H1 (cell line): ENCODE measurements around the gene TTF1. TPM values are rescaled to one million over a fixed set of nuclear protein-coding genes. Genes with fewer than 3 reads are reported as not detected.
A peak's percentile ranks its signal among the peaks of the same experiment; 100 is the strongest.

ENCODE experiments used
- CTCF ChIA-PET: fragments of 300-600 bp; sonication (Branson Sonifier 250); formaldehyde crosslinking; loops from one replicate; lab custom pipeline; 2021; ENCODE audit not compliant: partially characterized antibody; lab: Charles Lee
- POLR2A ChIA-PET: fragments of 300-600 bp; sonication (Branson Sonifier 250); formaldehyde crosslinking; loops from one replicate; lab custom pipeline; 2021; ENCODE audit warnings: inconsistent platforms; ENCODE audit not compliant: partially characterized antibody; lab: Charles Lee
- DNase-seq, 2 experiments: peaks; one replicate each; pipeline versions ENCODE4 v3.0.0 to v3.0.0-alpha.2; 2010 to 2022; ENCODE audit warnings: low spot score in 2 of 2, low read depth in 1 of 2, mixed read lengths in 1 of 2
- FAIRE-seq: peaks from 2 replicates; lab custom pipeline; 2011; peaks lifted over from hg19 to GRCh38; lab: Jason Lieb, UNC
- H2AFZ ChIP-seq: 2 replicates; pipeline ENCODE4 v1.8.1; 2012; ENCODE audit warnings: low read length, inconsistent platforms
- H2AK5ac ChIP-seq: 2 replicates; pipeline ENCODE4 v1.6.1; 2013; ENCODE audit warnings: low read depth, low read length
- H2BK120ac ChIP-seq: replicated peaks from 2 replicates; pipeline ENCODE3; 2013; ENCODE audit warnings: low read depth, low read length, inconsistent platforms
- H2BK12ac ChIP-seq: 2 replicates; pipeline ENCODE4 v1.6.1; 2013; ENCODE audit warnings: low read depth, low read length
- H2BK15ac ChIP-seq: 2 replicates; pipeline ENCODE4 v1.6.1; 2013; ENCODE audit warnings: low read length
- H2BK20ac ChIP-seq: 2 replicates; pipeline ENCODE4 v1.6.1; 2013; ENCODE audit warnings: low read length
- H2BK5ac ChIP-seq: 2 replicates; pipeline ENCODE4 v1.6.1; 2013; ENCODE audit warnings: low read depth, low read length
- H3K14ac ChIP-seq: 2 replicates; pipeline ENCODE4 v1.6.1; 2013; ENCODE audit warnings: inconsistent platforms; ENCODE audit not compliant: insufficient read length
- H3K18ac ChIP-seq: 2 replicates; pipeline ENCODE4 v1.6.1; 2013; ENCODE audit warnings: low read length; ENCODE audit errors: extremely low read depth
- H3K23ac ChIP-seq: 2 replicates; pipeline ENCODE4 v1.6.1; 2013; ENCODE audit warnings: inconsistent platforms; ENCODE audit not compliant: insufficient read length
- H3K23me2 ChIP-seq: 2 replicates; pipeline ENCODE4 v1.6.1; 2013; ENCODE audit warnings: low read depth, low read length
- H3K27ac ChIP-seq: 2 replicates; pipeline ENCODE4 v1.6.1; 2011; ENCODE audit warnings: low read depth, low read length, inconsistent platforms
- H3K27me3 ChIP-seq, 4 experiments: replicated peaks in 1 of 4; 1 replicate in 1 of 4; 2 replicates in 3 of 4; pipeline versions ENCODE4 v1.6.1 to v1.8.1; 2011 to 2013; ENCODE audit warnings: low read length in 3 of 4, mild to moderate bottlenecking in 3 of 4, inconsistent platforms in 2 of 4, mixed read lengths in 2 of 4, moderate library complexity in 1 of 4; ENCODE audit not compliant: control insufficient read depth in 3 of 4, insufficient read depth in 3 of 4; ENCODE audit errors: extremely low read depth in 1 of 4
- H3K36me3 ChIP-seq, 4 experiments: 2 replicates each; pipeline versions ENCODE4 v1.6.1 to v1.8.1; 2011 to 2013; ENCODE audit warnings: mild to moderate bottlenecking in 4 of 4, low read length in 3 of 4, moderate library complexity in 2 of 4, control low read depth in 1 of 4, inconsistent platforms in 1 of 4; ENCODE audit not compliant: insufficient read depth in 4 of 4, control insufficient read depth in 2 of 4
- H3K4ac ChIP-seq: replicated peaks from 2 replicates; pipeline ENCODE3; 2013; ENCODE audit warnings: low read length, low read depth, mixed read lengths, inconsistent platforms; ENCODE audit not compliant: insufficient read length
- H3K4me1 ChIP-seq, 4 experiments: replicated peaks in 1 of 4; 1 replicate in 1 of 4; 2 replicates in 3 of 4; pipeline versions ENCODE4 v1.6.1 to v1.8.1; 2011 to 2013; ENCODE audit warnings: low read length in 3 of 4, inconsistent platforms in 2 of 4, mixed read lengths in 1 of 4; ENCODE audit not compliant: insufficient read depth in 4 of 4, control insufficient read depth in 3 of 4
- H3K4me2 ChIP-seq, 2 experiments: 2 replicates each; pipeline versions ENCODE4 v1.6.1 to v1.8.1; 2011 to 2013; ENCODE audit warnings: low read depth in 2 of 2, low read length in 2 of 2, control low read depth in 1 of 2, inconsistent platforms in 1 of 2, mild to moderate bottlenecking in 1 of 2; ENCODE audit not compliant: insufficient read depth in 1 of 2
- H3K4me3 ChIP-seq, 4 experiments: fragments of 200-600, 300-600 bp in 1 of 4; sonication (generic), shearing (Covaris generic), sonication (Bioruptor Twin) in 1 of 4; 2 replicates each; pipeline versions ENCODE4 v1.5.1 to v1.8.1; 2011 to 2016; ENCODE audit warnings: low read length in 4 of 4, low read depth in 3 of 4, control low read depth in 2 of 4, inconsistent platforms in 2 of 4, mild to moderate bottlenecking in 2 of 4, mixed read lengths in 1 of 4, moderate library complexity in 1 of 4; ENCODE audit not compliant: insufficient read depth in 2 of 4; ENCODE audit errors: extremely low read depth in 1 of 4
- H3K56ac ChIP-seq: replicated peaks from 2 replicates; pipeline ENCODE3; 2013; ENCODE audit warnings: low read depth, mild to moderate bottlenecking, mixed read lengths, low read length, inconsistent platforms; ENCODE audit not compliant: insufficient read length
- H3K79me1 ChIP-seq: 2 replicates; pipeline ENCODE4 v1.6.1; 2013; ENCODE audit warnings: low read depth, low read length, control low read depth
- H3K79me2 ChIP-seq, 2 experiments: 2 replicates each; pipeline versions ENCODE4 v1.6.1 to v1.8.1; 2012 to 2013; ENCODE audit warnings: low read length in 2 of 2, mild to moderate bottlenecking in 2 of 2, inconsistent platforms in 1 of 2; ENCODE audit not compliant: insufficient read depth in 2 of 2, control insufficient read depth in 1 of 2
- H3K9ac ChIP-seq, 4 experiments: replicated peaks in 1 of 4; 1 replicate in 1 of 4; 2 replicates in 3 of 4; pipeline versions ENCODE4 v1.6.1 to v1.8.1; 2011 to 2013; ENCODE audit warnings: low read depth in 3 of 4, low read length in 3 of 4, control low read depth in 2 of 4, mild to moderate bottlenecking in 2 of 4, moderate library complexity in 2 of 4, inconsistent platforms in 1 of 4; ENCODE audit errors: extremely low read depth in 1 of 4
- H3K9me3 ChIP-seq, 2 experiments: 2 replicates each; pipeline versions ENCODE4 v1.6.1 to v1.8.1; 2012 to 2013; ENCODE audit warnings: mild to moderate bottlenecking in 2 of 2, moderate library complexity in 2 of 2, control low read depth in 1 of 2, inconsistent platforms in 1 of 2, low read depth in 1 of 2, low read length in 1 of 2, mixed read lengths in 1 of 2; ENCODE audit not compliant: insufficient read depth in 2 of 2
- H4K20me1 ChIP-seq, 2 experiments: replicated peaks in 1 of 2; 2 replicates each; pipeline versions ENCODE3 to v1.8.1; 2011 to 2013; ENCODE audit warnings: inconsistent platforms in 2 of 2, low read length in 2 of 2, mild to moderate bottlenecking in 1 of 2; ENCODE audit not compliant: insufficient read depth in 2 of 2, control insufficient read depth in 1 of 2
- H4K5ac ChIP-seq: 2 replicates; pipeline ENCODE4 v1.6.1; 2013; ENCODE audit warnings: low read length, low read depth, mixed read lengths, inconsistent platforms; ENCODE audit not compliant: insufficient read length
- H4K8ac ChIP-seq: 2 replicates; pipeline ENCODE4 v1.8.0; 2013; ENCODE audit warnings: mild to moderate bottlenecking, moderate library complexity, low read length, inconsistent platforms; ENCODE audit not compliant: insufficient read depth; ENCODE audit errors: extremely low read depth
- H4K91ac ChIP-seq: replicated peaks from 2 replicates; pipeline ENCODE3; 2013; ENCODE audit warnings: low read length, mixed read lengths, inconsistent platforms; ENCODE audit not compliant: insufficient read length
- BRCA1 ChIP-seq: IDR thresholded peaks from 2 replicates; pipeline ENCODE4 v1.6.1; 2012; ENCODE audit warnings: low read depth, low read length, improper control_type of control experiment
- CTBP2 ChIP-seq: IDR thresholded peaks from 2 replicates; pipeline ENCODE4 v1.7.0; 2011; ENCODE audit warnings: borderline replicate concordance, mild to moderate bottlenecking, moderate library complexity, mixed read lengths, low read length; ENCODE audit not compliant: insufficient read depth, insufficient read length
- JUND ChIP-seq: IDR thresholded peaks from 2 replicates; pipeline ENCODE4 v1.6.1; 2011; ENCODE audit warnings: mild to moderate bottlenecking, improper control_type of control experiment, low read length
- MAFK ChIP-seq: IDR thresholded peaks from 2 replicates; pipeline ENCODE4 v1.6.1; 2012; ENCODE audit warnings: low read depth, mild to moderate bottlenecking, improper control_type of control experiment, low read length
- RAD21 ChIP-seq, 2 experiments: IDR thresholded peaks in 1 of 2; conservative IDR thresholded peaks in 1 of 2; 2 replicates each; pipeline ENCODE4 v1.6.1; 2011; ENCODE audit warnings: low read depth in 2 of 2, low read length in 2 of 2, improper control_type of control experiment in 1 of 2, inconsistent platforms in 1 of 2, mild to moderate bottlenecking in 1 of 2, moderate library complexity in 1 of 2
- RBBP5 ChIP-seq: IDR thresholded peaks from 2 replicates; pipeline ENCODE4 v1.7.1; 2012; ENCODE audit warnings: low read depth, mild to moderate bottlenecking, inconsistent platforms, low read length, moderate library complexity, borderline replicate concordance
- RFX5 ChIP-seq: IDR thresholded peaks from 2 replicates; pipeline ENCODE4 v1.6.1; 2011; ENCODE audit warnings: low read depth, low read length, improper control_type of control experiment, borderline replicate concordance
- SAP30 ChIP-seq: fragments of 300-600 bp; sonication (generic); IDR thresholded peaks from 2 replicates; pipeline ENCODE4 v1.7.1; 2012; ENCODE audit warnings: low read length, moderate library complexity, mild to moderate bottlenecking, inconsistent platforms; ENCODE audit not compliant: insufficient read depth, insufficient replicate concordance
- SIRT6 ChIP-seq: IDR thresholded peaks from one replicate; pipeline ENCODE4 v1.7.1; 2012; ENCODE audit warnings: low read length, inconsistent platforms
- TEAD4 ChIP-seq: IDR thresholded peaks from 2 replicates; pipeline ENCODE4 v1.6.1; 2012; ENCODE audit warnings: low read depth, low read length, inconsistent platforms, mixed read lengths
- ZNF274 ChIP-seq: IDR thresholded peaks from 2 replicates; pipeline ENCODE4 v1.7.0; 2012; ENCODE audit warnings: low read length, borderline replicate concordance; ENCODE audit errors: extremely low read depth
- WGBS, 2 experiments: shearing (Covaris generic) in 1 of 2; methylation state at CpG; one replicate each; pipeline versions ENCODE4 v1.1.6 to v1.1.7; 2013 to 2015; ENCODE audit warnings: low lambda C conversion rate in 2 of 2, mixed read lengths in 2 of 2, inconsistent platforms in 1 of 2, low coverage in 1 of 2, missing lambda C conversion rate in 1 of 2; ENCODE audit not compliant: insufficient replicate concordance in 2 of 2, insufficient coverage in 1 of 2, insufficient read length in 1 of 2; ENCODE audit errors: extremely low coverage in 1 of 2, missing lambda C conversion rate in 1 of 2; 5-methylcytosine and 5-hydroxymethylcytosine counted together
- polyA plus RNA-seq, 7 experiments: library from polyadenylated mRNA; depleted of rRNA in 3 of 7; stranded (reverse) in 5 of 7; unstranded in 2 of 7; fragments of >200 nt in 5 of 7; fragments of 200-250 nt in 2 of 7; gene quantifications; 1 replicate in 5 of 7; 2 replicates in 1 of 7; 4 replicates in 1 of 7; pipeline versions ENCODE4 v1.2.1 to v1.2.3, GENCODE V29; 2011 to 2013; ENCODE audit warnings: missing spikeins in 2 of 7, mixed read lengths in 2 of 7
- total RNA-seq: library from RNA; stranded (reverse); fragmentation: NEBNext Ultra II Directional; extraction: Animal tissue kit (Norgen Biotek cat#: 25700); gene quantifications from 2 replicates; pipeline ENCODE4 v1.2.1, GENCODE V29; 2021

TTF1 gene
- total and polyA plus RNA-seq, 2 of the 8 experiments (the other 6 are each of a cell fraction or from before 2014, with no cell fraction given): 7.8 to 22.2 TPM

- Histone ChIP-seq H3K79me2 (no peaks in the 10 kb centered on the region), H4K8ac (no peak overlapping the region), H3K23me2 (no peaks in the 10 kb centered on the region), H2BK20ac (no peak overlapping the region), H2AK5ac (no peak overlapping the region), H3K36me3 (no peaks in the 10 kb centered on the region), H3K14ac (no peak overlapping the region), H3K4ac (no peak overlapping the region), H4K91ac (no peak overlapping the region), H3K27me3 (peaks cover 0 to 10% (median 2%) of the 10 kb centered on the region in 4 experiments; a peak in 5 of 7 replicates), H2AFZ (no peak overlapping the region), H2BK15ac (no peak overlapping the region), H3K27ac (no peak overlapping the region), H2BK120ac (no peak overlapping the region), H3K9ac (no peak overlapping the region), H2BK5ac (no peak overlapping the region), H4K5ac (no peak overlapping the region), H3K79me1 (no peaks in the 10 kb centered on the region), H3K18ac (no peak overlapping the region; the same call in 1 of the 2 replicates), H2BK12ac (no peak overlapping the region), H3K56ac (no peak overlapping the region), H4K20me1 (no peaks in the 10 kb centered on the region), H3K4me1 (peaks cover 4 to 16% (median 13%) of the 10 kb centered on the region in 4 experiments; a peak in 6 of 7 replicates), H3K23ac (no peak overlapping the region), H3K9me3 (no peaks in the 10 kb centered on the region), H3K4me2 (peak overlapping the region; percentile 59 to 60; a peak in 3 of 4 replicates), H3K4me3 (peak overlapping the region in 1 of 4 experiments; percentile 46; a peak in 3 of 8 replicates)
- ChIA-PET POLR2A (interaction anchor here (0.5 to 1.2 kb wide), 2 partner anchors 11 to 39 kb away, joined by 3 read pairs; no protein-coding TSS in a partner anchor), CTCF (interaction anchor here (0.6 to 1.7 kb wide), 4 partner anchors 10 to 1499 kb away, joined by 3 to 4 read pairs (median 4); no protein-coding TSS in a partner anchor)
- DNase-seq (no peak), FAIRE-seq (no peak)
- 35% methylated on average over 7 of the region's 7 CpGs; no CpG with 5 or more reads in 1 of the 2 experiments for WGBS, 2 experiments
- TF ChIP-seq RBBP5 (no peak), SAP30 (no peak), ZNF274 (no peak), BRCA1 (no peak), TEAD4 (no peak), CTBP2 (no peak), RAD21 (IDR thresholded peaks at IDR 0.05 in 1 of 2, conservative IDR thresholded peaks at IDR 0.05 in 1 of 2; ENCODE audit: low read depth in 2 of 2, low read length in 2 of 2) (no peak), JUND (no peak), RFX5 (no peak), SIRT6 (no peak), MAFK (no peak)
Observed at GRCh38 chr9:132425675-132426062, 19.0 kb upstream of the TTF1 start.
